Naive thymus-derived CD8-positive, alpha-beta T cell (primary cell): ENCODE data around the gene RGL2. TPM values are rescaled to one million over a fixed set of nuclear protein-coding genes. Genes with fewer than 3 reads are reported as not detected.
A peak's percentile ranks its signal among the peaks of the same experiment; 100 is the strongest.

Experiments used
- ATAC-seq, 2 donors: fragments of 150-1000 bp; cut with Tn5 transposase in 1 of 2; sonication (Bioruptor Pico), chemical (Tn5 transposase) in 1 of 2; 1 replicate in 1 of 2; 2 replicates in 1 of 2; pipeline ENCODE4 v1.10.0; 2021; ENCODE audit warnings: mild to moderate bottlenecking in 2 of 2, moderate library complexity in 2 of 2
- POLR2A ChIA-PET: fragments of 350-600 bp; sonication (Branson Sonifier 250); formaldehyde crosslinking; loops from one replicate; lab custom pipeline; 2021; ENCODE audit warnings: antibody characterized with exemption; lab: Charles Lee
- DNase-seq, 10 donors: peaks; one replicate each; pipeline versions ENCODE4 v3.0.0 to v3.0.0-alpha.2; 2020 to 2022
- H3K27ac Mint-ChIP-seq, 10 donors: one replicate each; pipeline ENCODE4 v1.8.0; 2020 to 2022; ENCODE audit warnings: mild to moderate bottlenecking in 10 of 10, mixed read lengths in 10 of 10, moderate library complexity in 4 of 10, inconsistent platforms in 1 of 10
- H3K27me3 Mint-ChIP-seq, 5 donors: one replicate each; pipeline ENCODE4 v1.8.0; 2021 to 2022; ENCODE audit warnings: mixed read lengths in 5 of 5
- H3K36me3 Mint-ChIP-seq, 3 donors: one replicate each; pipeline ENCODE4 v1.8.0; 2020 to 2022; ENCODE audit warnings: mixed read lengths in 3 of 3, mild to moderate bottlenecking in 2 of 3, inconsistent platforms in 1 of 3
- H3K4me1 Mint-ChIP-seq, 4 donors: one replicate each; pipeline ENCODE4 v1.8.0; 2021 to 2022; ENCODE audit warnings: mixed read lengths in 4 of 4
- H3K4me3 Mint-ChIP-seq, 10 donors: one replicate each; pipeline ENCODE4 v1.8.0; 2020 to 2022; ENCODE audit warnings: mild to moderate bottlenecking in 10 of 10, mixed read lengths in 10 of 10, moderate library complexity in 6 of 10, inconsistent platforms in 1 of 10
- H3K9me3 Mint-ChIP-seq, 9 donors: one replicate each; pipeline ENCODE4 v1.8.0; 2020 to 2022; ENCODE audit warnings: mixed read lengths in 9 of 9, mild to moderate bottlenecking in 3 of 9, inconsistent platforms in 1 of 9, moderate library complexity in 1 of 9
- polyA plus RNA-seq, 3 donors: library from polyadenylated mRNA; unstranded; fragments of 300-500 nt; fragmentation: Illumina TruSeq; gene quantifications; one replicate each; pipeline ENCODE4 v1.2.3, GENCODE V29; 2021
- total RNA-seq, 8 experiments: library from RNA in 2 of 8; stranded (reverse) in 2 of 8; gene quantifications; one replicate each; pipeline ENCODE4 v1.2.3 and lab custom pipeline; 2021 to 2026

RGL2 gene
- total and polyA plus RNA-seq, 5 experiments from 2014 or later = 5.3 to 66.4 (median 9.9) TPM

GRCh38 chr6:33329058-33329457, 30.3 kb upstream of the RGL2 start:
- H3K4me3 Mint-ChIP-seq = no peak overlapping the region
- POLR2A ChIA-PET = interaction anchor here (1.1 kb wide), 1 partner anchor 15 kb away, joined by 6 read pairs; no protein-coding TSS in a partner anchor
- peaks cover 0 to 41% (median 9%) of the 10 kb centered on the region in 4 donors for H3K4me1 Mint-ChIP-seq
- no peak for ATAC-seq
- H3K36me3 Mint-ChIP-seq = no peaks in the 10 kb centered on the region
- no peaks in the 10 kb centered on the region for H3K27me3 Mint-ChIP-seq
- no peaks in the 10 kb centered on the region for H3K9me3 Mint-ChIP-seq
- DNase-seq = no peak
- peak overlapping the region in 1 of 10 donors; percentile 16 for H3K27ac Mint-ChIP-seq

- peaks cover 0 to 32% (median 10%) of the 10 kb centered on the region in 3 donors for H3K36me3 Mint-ChIP-seq
- POLR2A ChIA-PET = interaction anchor here (0.8 to 1.5 kb wide), 7 partner anchors 13 to 256 kb away, joined by 3 to 5 read pairs (median 3); partner anchors contain the start of genes BAK1 and RING1
- H3K27me3 Mint-ChIP-seq = no peaks in the 10 kb centered on the region
- no peaks in the 10 kb centered on the region for H3K9me3 Mint-ChIP-seq
- DNase-seq = no peak
- no peak for ATAC-seq
- H3K27ac Mint-ChIP-seq = peak overlapping the region; percentile 94 to 98 (median 97)
- peak overlapping the region; percentile 96 to 100 (median 99) for H3K4me3 Mint-ChIP-seq
- H3K4me1 Mint-ChIP-seq = peaks cover 28 to 54% (median 46%) of the 10 kb centered on the region in 4 donors
Measured at GRCh38 chr6:33324125-33324524, 25.4 kb upstream of the RGL2 start.

- no peaks in the 10 kb centered on the region for H3K27me3 Mint-ChIP-seq
- peaks cover 0 to 37% (median 13%) of the 10 kb centered on the region in 3 donors for H3K36me3 Mint-ChIP-seq
- H3K9me3 Mint-ChIP-seq = no peaks in the 10 kb centered on the region
- H3K4me1 Mint-ChIP-seq = peaks cover 31 to 56% (median 52%) of the 10 kb centered on the region in 4 donors
- H3K4me3 Mint-ChIP-seq = peak overlapping the region; percentile 96 to 100 (median 99)
- POLR2A ChIA-PET = interaction anchor here (0.7 to 1.5 kb wide), 10 partner anchors 13 to 353 kb away, joined by 3 to 5 read pairs (median 4); partner anchors contain the start of genes BAK1 and RING1
- ATAC-seq (no peak), DNase-seq (peak in 1 of 10 donors; percentile 22)
- H3K27ac Mint-ChIP-seq = peak overlapping the region; percentile 94 to 98 (median 97)
Measured at GRCh38 chr6:33323623-33323948, 24.8 kb upstream of the RGL2 start.

GRCh38 chr6:33321227-33321626, 22.5 kb upstream of the RGL2 start:
- Mint-ChIP-seq H3K27ac (peak overlapping the region in 9 of 10 donors; percentile 14 to 98 (median 76)), H3K4me1 (peaks cover 40 to 77% (median 72%) of the 10 kb centered on the region in 4 donors), H3K36me3 (peaks cover 0 to 45% (median 16%) of the 10 kb centered on the region in 3 donors), H3K27me3 (no peaks in the 10 kb centered on the region), H3K4me3 (peak overlapping the region; percentile 78 to 100 (median 98)), H3K9me3 (no peaks in the 10 kb centered on the region)
- ATAC-seq = no peak
- POLR2A ChIA-PET = interaction anchor here (0.5 to 1.9 kb wide), 6 partner anchors 12 to 109 kb away, joined by 3 to 7 read pairs (median 4); partner anchors contain the start of genes CUTA, PFDN6, RPS18 and VPS52
- no peak for DNase-seq

GRCh38 chr6:33320315-33321181, 21.8 kb upstream of the RGL2 start:
- DNase-seq (no peak), ATAC-seq (no peak)
- peak overlapping the region; percentile 44 to 98 (median 81) for H3K27ac Mint-ChIP-seq
- POLR2A ChIA-PET = interaction anchor here (0.5 to 1.9 kb wide), 7 partner anchors 12 to 110 kb away, joined by 3 to 7 read pairs (median 4); partner anchors contain the start of genes CUTA, PFDN6, RPS18 and VPS52
- H3K4me1 Mint-ChIP-seq = peaks cover 42 to 81% (median 77%) of the 10 kb centered on the region in 4 donors
- peaks cover 0 to 45% (median 16%) of the 10 kb centered on the region in 3 donors for H3K36me3 Mint-ChIP-seq
- H3K4me3 Mint-ChIP-seq = peak overlapping the region; percentile 78 to 100 (median 98)
- H3K9me3 Mint-ChIP-seq = no peaks in the 10 kb centered on the region
- no peaks in the 10 kb centered on the region for H3K27me3 Mint-ChIP-seq

- H3K27me3 Mint-ChIP-seq = no peaks in the 10 kb centered on the region
- POLR2A ChIA-PET = interaction anchor here (1.4 to 1.9 kb wide), 4 partner anchors 20 to 110 kb away, joined by 3 to 6 read pairs (median 4); partner anchors contain the start of gene CUTA
- H3K4me3 Mint-ChIP-seq = peak overlapping the region; percentile 19 to 100 (median 97)
- H3K27ac Mint-ChIP-seq = peak overlapping the region in 9 of 10 donors; percentile 34 to 98 (median 89)
- ATAC-seq (no peak), DNase-seq (no peak)
- peaks cover 0 to 45% (median 16%) of the 10 kb centered on the region in 3 donors for H3K36me3 Mint-ChIP-seq
- no peaks in the 10 kb centered on the region for H3K9me3 Mint-ChIP-seq
- H3K4me1 Mint-ChIP-seq = peaks cover 42 to 88% (median 84%) of the 10 kb centered on the region in 4 donors
Measured at GRCh38 chr6:33319939-33320314, 21.2 kb upstream of the RGL2 start.

- Mint-ChIP-seq H3K36me3 (peaks cover 0 to 45% (median 16%) of the 10 kb centered on the region in 3 donors), H3K4me1 (peaks cover 41 to 90% (median 83%) of the 10 kb centered on the region in 4 donors), H3K27ac (peak overlapping the region; percentile 95 to 100 (median 98)), H3K9me3 (no peaks in the 10 kb centered on the region), H3K27me3 (no peaks in the 10 kb centered on the region), H3K4me3 (peak overlapping the region; percentile 80 to 100 (median 99))
- ATAC-seq (no peak), DNase-seq (no peak)
- POLR2A ChIA-PET = interaction anchor here (0.5 to 5.3 kb wide), 21 partner anchors 8 to 474 kb away, joined by 3 to 141 read pairs (median 11); partner anchors contain the start of genes B3GALT4, PFDN6, RGL2 and RPS18
Measured at GRCh38 chr6:33318426-33319073, 19.8 kb upstream of the RGL2 start.

GRCh38 chr6:33317669-33318425, 19.1 kb upstream of the RGL2 start, which contains the start of gene ZBTB22:
Gene ZBTB22 (minus strand): TSS chr6:33317744. CDS start chr6:33316916, 828 bp downstream.
- no peaks in the 10 kb centered on the region for H3K9me3 Mint-ChIP-seq
- H3K27me3 Mint-ChIP-seq = no peaks in the 10 kb centered on the region
- peaks cover 36 to 87% (median 79%) of the 10 kb centered on the region in 4 donors for H3K4me1 Mint-ChIP-seq
- peak within 1 kb of the TSS; percentile 95 to 100 (median 98) for H3K27ac Mint-ChIP-seq
- ATAC-seq = peak; percentile 59 to 62
- peak within 1 kb of the TSS in 9 of 10 donors; percentile 96 to 100 (median 99) for H3K4me3 Mint-ChIP-seq
- DNase-seq = peak; percentile 89 to 98 (median 94)
- POLR2A ChIA-PET = interaction anchor here (0.6 to 5.3 kb wide), 28 partner anchors 9 to 1689 kb away, joined by 3 to 141 read pairs (median 5); partner anchors contain the start of genes B3GALT4, PFDN6, RGL2 and RPS18
- peaks cover 0 to 45% (median 16%) of the 10 kb centered on the region in 3 donors for H3K36me3 Mint-ChIP-seq

GRCh38 chr6:33317419-33317668, 18.6 kb upstream of the RGL2 start:
- POLR2A ChIA-PET = interaction anchor here (0.6 to 5.3 kb wide), 22 partner anchors 9 to 890 kb away, joined by 3 to 141 read pairs (median 8); partner anchors contain the start of genes B3GALT4, PFDN6, RGL2 and RPS18
- Mint-ChIP-seq H3K36me3 (peaks cover 0 to 46% (median 17%) of the 10 kb centered on the region in 3 donors), H3K4me3 (peak overlapping the region in 9 of 10 donors; percentile 67 to 100 (median 83)), H3K4me1 (peaks cover 36 to 88% (median 81%) of the 10 kb centered on the region in 4 donors), H3K27me3 (no peaks in the 10 kb centered on the region), H3K27ac (peak overlapping the region in 9 of 10 donors; percentile 86 to 100 (median 95)), H3K9me3 (no peaks in the 10 kb centered on the region)
- DNase-seq (no peak), ATAC-seq (no peak)

GRCh38 chr6:33316603-33317418, 18.1 kb upstream of the RGL2 start:
- POLR2A ChIA-PET = interaction anchor here (0.8 to 5.3 kb wide), 18 partner anchors 10 to 472 kb away, joined by 3 to 141 read pairs (median 10); partner anchors contain the start of genes B3GALT4, PFDN6, RGL2 and RPS18
- peak in 1 of 10 donors; percentile 63 for DNase-seq
- no peaks in the 10 kb centered on the region for H3K27me3 Mint-ChIP-seq
- H3K4me1 Mint-ChIP-seq = peaks cover 32 to 88% (median 82%) of the 10 kb centered on the region in 4 donors
- H3K36me3 Mint-ChIP-seq = peaks cover 0 to 44% (median 18%) of the 10 kb centered on the region in 3 donors
- no peaks in the 10 kb centered on the region for H3K9me3 Mint-ChIP-seq
- no peak for ATAC-seq
- peak overlapping the region; percentile 83 to 100 (median 96) for H3K27ac Mint-ChIP-seq
- H3K4me3 Mint-ChIP-seq = peak overlapping the region in 9 of 10 donors; percentile 67 to 100 (median 76)
